T1000 (cell line): ENCODE results near the gene DPP6.

Source experiments
- DNase-seq: peaks from one replicate; lab custom pipeline; 2025; ENCODE audit warnings: mixed read lengths; lab: John Stamatoyannopoulos, UW

DPP6 gene

GRCh38 chr7:154532771-154533170, 480.6 kb downstream of the DPP6 start:
- no peak for DNase-seq

- no peak for DNase-seq
These were observed 488.4 kb downstream of the DPP6 start for GRCh38 chr7:154540596-154540995.

GRCh38 chr7:154541606-154542005, 489.4 kb downstream of the DPP6 start:
- DNase-seq = no peak

GRCh38 chr7:154546946-154547587, 494.9 kb downstream of the DPP6 start:
- no peak for DNase-seq

GRCh38 chr7:154553711-154554265, 501.6 kb downstream of the DPP6 start:
- DNase-seq = no peak

GRCh38 chr7:154559454-154559853, 507.3 kb downstream of the DPP6 start:
- no peak for DNase-seq

GRCh38 chr7:154564676-154565075, 512.5 kb downstream of the DPP6 start:
- no peak for DNase-seq

- no peak for DNase-seq
These were observed 514.7 kb downstream of the DPP6 start for GRCh38 chr7:154566877-154567276.

- no peak for DNase-seq
These were observed 516.1 kb downstream of the DPP6 start for GRCh38 chr7:154568346-154568745.

- DNase-seq = no peak
These were observed 517.7 kb downstream of the DPP6 start for GRCh38 chr7:154569916-154570315.

GRCh38 chr7:154571772-154572171, 519.6 kb downstream of the DPP6 start:
- no peak for DNase-seq

GRCh38 chr7:154574235-154574634, 522.0 kb downstream of the DPP6 start:
- no peak for DNase-seq

- no peak for DNase-seq
These were observed 523.3 kb downstream of the DPP6 start for GRCh38 chr7:154575497-154575896.

GRCh38 chr7:154576604-154577003, 524.4 kb downstream of the DPP6 start:
- DNase-seq = no peak

- no peak for DNase-seq
These were observed 525.1 kb downstream of the DPP6 start for GRCh38 chr7:154577141-154577873.

- DNase-seq = no peak
These were observed 526.1 kb downstream of the DPP6 start for GRCh38 chr7:154578336-154578735.

GRCh38 chr7:154579711-154580110, 527.5 kb downstream of the DPP6 start:
- no peak for DNase-seq

- DNase-seq = no peak
These were observed 529.2 kb downstream of the DPP6 start for GRCh38 chr7:154581251-154581890.

GRCh38 chr7:154583454-154583853, 531.3 kb downstream of the DPP6 start:
- DNase-seq = no peak

- no peak for DNase-seq
These were observed 532.4 kb downstream of the DPP6 start for GRCh38 chr7:154584352-154585252.

GRCh38 chr7:154587792-154588191, 535.6 kb downstream of the DPP6 start:
- no peak for DNase-seq

- DNase-seq = no peak
These were observed 539.3 kb downstream of the DPP6 start for GRCh38 chr7:154591544-154591943.
